ENCODE data around the gene PFKFB4.
A peak's percentile ranks its signal among the peaks of the same experiment; 100 is the strongest.

GRCh38 chr3:48504051-48504946 is 52.3 kb downstream of the PFKFB4 start, which contains the start of gene SHISA5:
- no peak for TF ChIP-seq CTCF (IDR thresholded peaks at IDR 0.05)
- peak; percentile 63; the same call in 1 of the 2 replicates for TF ChIP-seq MAX (IDR thresholded peaks at IDR 0.05; ENCODE audit: low read depth)
- no peak for TF ChIP-seq SIN3A (IDR thresholded peaks at IDR 0.05; ENCODE audit: borderline replicate concordance, low read depth, low read length)
- no peak for TF ChIP-seq ZBTB33 (IDR thresholded peaks at IDR 0.05; ENCODE audit: borderline replicate concordance, low read depth)
- TF ChIP-seq JUND (IDR thresholded peaks at IDR 0.05), result no peak
- no peak for TF ChIP-seq RFX5 (IDR thresholded peaks at IDR 0.05; ENCODE audit: low read length)
- no peak for TF ChIP-seq RCOR1 (IDR thresholded peaks at IDR 0.05; ENCODE audit: low read length)
- TF ChIP-seq NFIC (IDR thresholded peaks at IDR 0.05; ENCODE audit: borderline replicate concordance), result peak; percentile 29; the same call in 1 of the 2 replicates
- TF ChIP-seq FOXJ3 (CRISPR knock-in tag; IDR thresholded peaks at IDR 0.05), result no peak
- no peak for TF ChIP-seq GABPA (IDR thresholded peaks at IDR 0.05; ENCODE audit: low read depth)
- no peak for TF ChIP-seq YY1 (IDR thresholded peaks at IDR 0.05; ENCODE audit: low read depth)
